SIG-M5 treated with dmso at 0.1 percent for 504 hours (cell line): Measurements from ENCODE around the gene EPHA3.
"Not testable (repeated sequence)": the region's sequence is repeated elsewhere in the genome, so short reads cannot be mapped to it uniquely, and the experiment has no call there.

Source experiments
- DNase-seq: peaks from one replicate; lab custom pipeline; 2025; ENCODE audit not compliant: unreplicated experiment; lab: John Stamatoyannopoulos, UW

EPHA3 gene

DNA sequence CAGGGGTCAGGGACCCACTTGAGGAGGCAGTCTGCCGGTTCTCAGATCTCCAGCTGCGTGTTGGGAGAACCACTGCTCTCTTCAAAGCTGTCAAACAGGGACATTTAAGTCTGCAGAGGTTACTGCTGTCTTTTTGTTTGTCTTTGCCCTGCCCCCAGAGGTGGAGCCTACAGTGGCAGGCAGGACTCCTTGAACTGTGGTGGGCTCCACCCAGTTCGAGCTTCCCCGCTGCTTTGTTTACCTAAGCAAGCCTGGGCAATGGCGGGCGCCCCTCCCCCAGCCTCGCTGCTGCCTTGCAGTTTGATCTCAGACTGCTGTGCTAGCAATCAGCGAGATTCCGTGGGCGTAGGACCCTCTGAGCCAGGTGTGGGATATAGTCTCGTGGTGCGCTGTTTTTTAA is 243.5 kb downstream of the EPHA3 start:
- DNase-seq, result not testable (repeated sequence)

DNA sequence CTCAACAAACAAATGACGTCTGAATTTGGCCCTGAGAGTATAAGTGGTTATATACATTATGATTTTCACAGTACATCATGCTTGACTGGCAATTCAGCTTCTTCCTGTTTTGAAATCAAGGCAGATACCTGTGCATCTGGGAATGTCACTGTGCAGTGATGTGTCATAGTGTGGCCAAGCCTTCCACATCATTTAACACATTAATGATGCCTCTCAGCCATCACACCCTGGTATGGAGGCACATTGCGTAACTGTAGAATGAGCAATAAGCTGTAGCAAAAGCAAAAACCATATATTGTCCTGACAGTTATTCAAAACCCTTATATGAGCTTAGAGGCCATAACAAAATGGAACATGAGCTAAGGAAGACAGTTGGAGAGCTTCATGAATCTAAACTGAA is 246.0 kb downstream of the EPHA3 start:
- no peak for DNase-seq

GRCh38 chr3:89358281-89358680 is 250.9 kb downstream of the EPHA3 start:
- no peak for DNase-seq

GRCh38 chr3:89360156-89360555 is 252.7 kb downstream of the EPHA3 start:
- DNase-seq, result no peak

DNA sequence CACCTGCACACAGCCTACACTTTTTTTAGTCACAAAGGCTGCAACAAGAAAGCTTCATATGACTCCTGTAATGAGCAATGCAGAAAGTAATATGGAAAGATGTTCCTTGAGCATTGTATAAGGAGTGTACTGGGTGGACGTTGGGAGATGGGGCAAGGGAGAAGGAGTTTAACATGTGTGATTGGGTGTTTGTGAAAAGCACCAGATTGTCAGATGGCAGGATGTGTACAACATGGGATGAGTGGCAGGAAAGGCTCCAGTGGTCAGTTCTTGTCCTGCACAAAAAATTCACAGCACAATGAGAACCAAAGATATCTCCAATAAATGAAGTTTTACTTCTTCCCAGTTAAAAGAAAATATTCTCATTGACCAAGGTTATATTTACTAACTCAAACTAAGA is 255.1 kb downstream of the EPHA3 start:
- no peak for DNase-seq

- DNase-seq, result no peak
These were observed 255.8 kb downstream of the EPHA3 start for GRCh38 chr3:89363171-89363570.

- DNase-seq, result no peak
These were observed 256.9 kb downstream of the EPHA3 start for GRCh38 chr3:89364314-89364713.

- no peak for DNase-seq
These were observed 259.7 kb downstream of the EPHA3 start for GRCh38 chr3:89367166-89367565.

DNA sequence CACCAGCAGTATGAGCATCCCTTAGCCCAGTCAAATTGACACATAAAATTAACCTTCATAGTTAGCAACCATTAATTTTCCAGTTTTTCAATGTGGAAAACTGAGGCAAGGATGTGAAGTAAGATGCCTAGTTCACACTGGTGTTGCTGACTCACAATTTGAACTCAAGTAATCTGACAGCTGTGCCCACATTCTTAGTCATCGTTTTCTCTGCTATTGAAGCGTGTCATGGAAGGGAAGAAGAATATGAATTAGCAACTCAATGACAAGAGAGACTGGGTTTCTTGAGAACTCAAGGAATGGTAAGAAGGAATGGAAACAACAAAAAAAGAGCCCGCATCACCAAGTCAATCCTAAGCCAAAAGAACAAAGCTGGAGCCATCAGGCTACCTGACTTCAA is 261.4 kb downstream of the EPHA3 start:
- DNase-seq, result no peak

DNA sequence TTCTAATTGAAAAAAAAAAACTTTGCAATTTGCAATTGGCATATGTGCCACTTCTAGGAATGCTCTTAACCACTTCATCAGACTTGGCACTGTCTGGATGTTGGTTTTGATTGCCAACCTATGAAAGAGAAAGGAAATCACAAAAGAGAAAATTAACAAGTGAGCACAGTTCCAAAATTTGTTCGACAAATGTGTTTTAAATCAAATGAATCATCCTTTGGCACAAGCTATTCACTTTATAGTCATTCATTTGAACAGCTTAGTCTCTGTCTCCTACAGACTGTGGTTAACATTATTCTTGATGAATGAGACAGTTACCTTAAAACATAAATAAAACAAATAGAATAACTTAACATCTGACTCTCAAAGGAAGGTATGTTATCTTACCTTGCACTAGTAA is 265.0 kb downstream of the EPHA3 start:
- no peak for DNase-seq

DNA sequence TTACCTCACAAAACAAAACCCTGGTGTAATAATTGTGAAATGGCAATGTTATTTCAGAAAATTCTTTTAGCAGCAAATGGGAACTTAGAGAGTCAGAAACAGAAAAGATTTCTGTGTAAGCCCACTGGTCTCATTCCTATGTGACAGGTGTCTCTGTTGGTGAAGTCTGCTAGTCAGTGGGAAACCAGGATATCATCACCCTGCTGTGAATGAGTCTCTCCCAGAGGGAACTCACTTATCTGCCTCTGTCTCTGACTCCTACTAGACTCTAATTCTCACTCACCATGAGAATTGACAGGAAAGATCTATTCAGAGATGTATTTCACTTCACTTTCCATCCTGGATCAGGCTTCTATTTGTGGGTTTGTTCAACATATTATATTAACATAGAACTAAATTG is 266.0 kb downstream of the EPHA3 start:
- no peak for DNase-seq

DNA sequence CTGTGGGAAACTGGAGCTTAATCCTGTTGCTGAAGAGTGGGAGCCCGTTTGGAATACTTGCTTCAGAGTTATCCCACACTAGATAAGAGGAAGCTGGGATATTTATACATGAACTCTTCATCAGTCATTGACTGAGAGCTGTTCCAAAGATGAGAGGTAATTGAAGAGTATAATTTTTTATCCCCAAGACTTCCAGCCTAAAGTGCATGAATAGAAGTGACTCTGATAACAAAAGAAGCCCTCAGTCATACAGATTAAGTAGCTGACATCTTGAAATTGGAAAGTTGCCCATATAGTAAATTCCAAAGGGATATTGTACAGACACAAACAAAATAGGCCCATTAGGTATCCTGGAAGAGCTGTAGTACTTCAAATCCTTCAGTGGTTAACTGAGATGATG is 268.0 kb downstream of the EPHA3 start:
- DNase-seq, result no peak

DNA sequence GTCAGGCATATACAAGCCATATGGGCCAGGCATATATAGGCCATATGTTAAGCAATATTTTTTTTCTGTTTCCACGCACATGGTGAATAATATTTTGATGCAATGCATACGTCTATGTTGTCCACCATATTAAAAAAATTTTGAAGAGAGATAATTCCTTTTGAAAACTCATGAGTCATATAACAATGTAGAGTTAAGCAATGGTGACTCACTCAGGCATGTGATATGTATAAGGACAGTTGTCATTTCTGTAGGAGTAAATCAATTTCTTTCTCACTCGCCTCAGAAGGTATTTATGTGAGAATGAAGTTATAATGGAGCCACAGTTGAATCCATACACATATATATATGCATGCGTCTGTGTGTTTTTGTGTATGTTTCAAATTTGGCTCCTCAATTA is 272.6 kb downstream of the EPHA3 start:
- DNase-seq, result peak; percentile 23

GRCh38 chr3:89392991-89393390 is 285.6 kb downstream of the EPHA3 start:
- DNase-seq, result no peak

- DNase-seq, result no peak
These were observed 288.0 kb downstream of the EPHA3 start for GRCh38 chr3:89395456-89395855.

DNA sequence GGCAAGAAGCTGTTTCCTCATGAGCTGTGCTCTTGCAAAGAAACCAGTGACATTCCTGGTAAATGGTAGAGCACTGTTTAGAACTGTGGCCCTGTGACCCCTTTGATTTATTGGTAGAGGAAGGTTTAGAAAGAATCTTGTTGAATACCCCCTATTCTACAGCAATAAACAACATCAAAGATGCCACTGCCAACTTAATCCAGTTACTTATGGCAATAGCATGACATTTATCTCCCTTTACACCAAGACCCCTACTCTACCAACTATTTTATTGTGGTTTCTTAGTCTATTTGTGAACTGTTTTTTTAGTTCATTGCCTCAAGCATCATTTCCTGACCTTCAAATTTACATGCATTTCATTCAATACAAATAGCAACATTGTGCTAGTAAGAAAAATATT is 288.6 kb downstream of the EPHA3 start:
- no peak for DNase-seq

DNA sequence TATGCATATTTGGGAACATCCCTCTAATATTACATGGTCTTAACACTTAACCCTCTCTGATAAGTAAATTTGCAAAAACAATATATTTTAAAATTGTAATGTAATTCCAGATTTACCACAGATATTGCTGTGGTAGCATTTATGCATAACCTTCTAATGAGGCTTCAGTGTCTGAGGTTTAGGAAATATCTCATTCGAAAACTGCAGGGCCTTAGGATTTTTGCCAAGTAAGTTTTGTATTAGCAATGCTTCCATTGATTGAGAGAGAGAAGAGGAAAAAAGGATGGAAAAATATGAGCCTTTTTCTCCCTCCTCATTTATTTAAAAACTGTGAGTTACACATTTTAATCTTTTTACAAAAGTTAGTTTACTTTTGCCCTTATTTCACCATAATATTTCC is 294.6 kb downstream of the EPHA3 start:
- no peak for DNase-seq

- DNase-seq, result no peak
These were observed 297.8 kb downstream of the EPHA3 start for GRCh38 chr3:89405176-89405575.

DNA sequence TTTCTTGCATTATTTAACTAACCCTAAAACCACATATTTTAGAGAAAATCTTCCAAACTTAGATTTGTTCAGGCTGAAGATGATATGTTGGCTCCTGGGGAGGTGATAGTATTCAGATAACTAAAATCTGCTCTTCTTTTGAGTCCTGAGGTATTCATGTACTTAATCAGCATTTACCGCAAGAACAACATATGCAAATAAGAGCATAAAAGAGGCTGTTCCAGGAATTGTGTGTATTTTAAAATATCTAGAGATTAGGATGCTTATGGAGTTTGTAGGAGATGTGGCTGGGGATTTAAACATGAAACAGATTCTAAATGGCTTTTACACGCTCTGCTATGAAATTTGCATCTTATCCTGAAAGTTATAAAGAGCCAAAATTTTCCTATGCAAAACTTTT is 298.2 kb downstream of the EPHA3 start:
- no peak for DNase-seq

DNA sequence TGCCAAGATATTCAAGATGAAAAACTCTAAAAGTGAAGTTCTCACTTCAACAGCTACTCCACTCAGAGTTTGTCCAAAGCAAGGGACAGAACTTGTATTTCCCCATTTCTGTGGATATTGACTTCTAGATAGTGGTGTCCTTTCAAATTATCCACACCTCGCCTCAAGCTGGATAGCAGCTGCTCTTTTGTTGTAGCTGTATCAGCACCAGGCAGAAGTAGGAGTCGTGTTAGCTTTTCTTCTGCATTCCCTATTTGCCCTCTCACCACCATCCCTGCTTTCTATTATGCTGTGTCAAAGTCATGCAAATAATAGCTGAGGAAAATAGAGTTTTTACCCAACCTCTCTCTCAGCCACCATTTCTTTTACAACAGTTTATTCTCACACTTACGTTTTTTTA is 303.8 kb downstream of the EPHA3 start:
- no peak for DNase-seq

GRCh38 chr3:89414270-89414669 is 306.8 kb downstream of the EPHA3 start:
- no peak for DNase-seq

DNA sequence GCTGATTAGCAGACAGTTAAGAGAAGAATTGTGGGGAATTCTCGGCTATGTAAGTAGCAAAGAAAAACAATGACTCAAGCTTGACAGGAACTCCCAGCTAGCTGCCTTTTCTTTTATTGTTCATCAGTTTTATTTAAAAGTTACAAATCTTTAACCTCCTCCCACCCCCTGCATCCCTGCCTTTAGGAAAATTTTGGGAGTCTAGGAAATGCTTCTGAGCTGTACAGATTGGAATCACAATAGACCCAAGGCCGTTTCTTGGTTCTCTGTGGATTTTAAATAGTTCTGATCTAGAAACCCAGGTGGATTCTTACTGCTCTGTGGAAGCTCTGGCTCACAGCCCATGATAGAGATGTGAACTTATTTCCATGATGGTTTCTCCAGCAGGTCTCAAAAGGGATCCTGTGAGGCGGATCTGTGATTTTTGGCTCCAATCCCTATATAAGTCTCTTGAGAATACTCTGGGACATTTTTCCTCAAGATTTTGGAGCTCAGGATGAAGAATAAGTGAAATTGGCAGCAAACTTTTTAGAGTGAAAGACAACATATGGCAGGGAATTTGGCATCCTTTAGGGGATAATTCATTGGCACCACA is 312.3 kb downstream of the EPHA3 start:
- no peak for DNase-seq

DNA sequence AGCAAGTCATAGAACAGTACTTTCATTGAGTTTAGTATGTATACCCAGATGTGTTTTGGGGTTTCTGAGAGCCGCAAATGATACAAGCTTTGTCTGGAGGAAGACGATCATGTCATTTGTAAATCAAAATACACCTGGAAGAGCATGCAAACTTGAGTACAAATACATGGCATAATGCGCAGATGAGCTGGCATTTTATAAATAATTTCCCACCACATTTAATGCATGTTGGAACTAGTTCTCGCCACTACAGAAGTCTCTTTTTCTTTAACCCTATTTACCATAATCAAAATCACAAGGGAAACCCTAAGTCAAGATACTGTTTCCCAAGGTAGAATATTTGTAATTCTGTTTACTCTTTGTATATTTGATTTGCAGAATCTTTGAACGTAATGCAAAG is 318.6 kb downstream of the EPHA3 start:
- no peak for DNase-seq
